HepG2 (cell line): Measurements from ENCODE around the gene CDC42BPG.

Source experiments
- HDAC2 ChIP-seq: sonication (generic); formaldehyde crosslinking; IDR thresholded peaks from 2 replicates; pipeline ENCODE4 v1.4.0; 2020; ENCODE audit warnings: missing genetic modification reagents
- SMAD9 ChIP-seq: sonication (generic); formaldehyde crosslinking; IDR thresholded peaks from 2 replicates; pipeline ENCODE4 v1.5.1; 2020; ENCODE audit warnings: mild to moderate bottlenecking, missing genetic modification reagents
- ZNF547 ChIP-seq: sonication (generic); formaldehyde crosslinking; IDR thresholded peaks from 2 replicates; pipeline ENCODE4 v1.5.1; 2020; ENCODE audit warnings: mild to moderate bottlenecking, missing genetic modification reagents
- TF ChIP-seq, protein P1 (sequence below): IDR thresholded peaks from 2 replicates; pipeline ENCODE4 v1.6.1; 2016; ENCODE audit warnings: low read depth, missing genetic modification reagents, missing compliant biosample characterization
- TF ChIP-seq, protein P2 (sequence below): sonication (generic); formaldehyde crosslinking; IDR thresholded peaks from 2 replicates; pipeline ENCODE4 v1.5.0; 2020; ENCODE audit warnings: mild to moderate bottlenecking, missing genetic modification reagents, moderate library complexity

DNA sequence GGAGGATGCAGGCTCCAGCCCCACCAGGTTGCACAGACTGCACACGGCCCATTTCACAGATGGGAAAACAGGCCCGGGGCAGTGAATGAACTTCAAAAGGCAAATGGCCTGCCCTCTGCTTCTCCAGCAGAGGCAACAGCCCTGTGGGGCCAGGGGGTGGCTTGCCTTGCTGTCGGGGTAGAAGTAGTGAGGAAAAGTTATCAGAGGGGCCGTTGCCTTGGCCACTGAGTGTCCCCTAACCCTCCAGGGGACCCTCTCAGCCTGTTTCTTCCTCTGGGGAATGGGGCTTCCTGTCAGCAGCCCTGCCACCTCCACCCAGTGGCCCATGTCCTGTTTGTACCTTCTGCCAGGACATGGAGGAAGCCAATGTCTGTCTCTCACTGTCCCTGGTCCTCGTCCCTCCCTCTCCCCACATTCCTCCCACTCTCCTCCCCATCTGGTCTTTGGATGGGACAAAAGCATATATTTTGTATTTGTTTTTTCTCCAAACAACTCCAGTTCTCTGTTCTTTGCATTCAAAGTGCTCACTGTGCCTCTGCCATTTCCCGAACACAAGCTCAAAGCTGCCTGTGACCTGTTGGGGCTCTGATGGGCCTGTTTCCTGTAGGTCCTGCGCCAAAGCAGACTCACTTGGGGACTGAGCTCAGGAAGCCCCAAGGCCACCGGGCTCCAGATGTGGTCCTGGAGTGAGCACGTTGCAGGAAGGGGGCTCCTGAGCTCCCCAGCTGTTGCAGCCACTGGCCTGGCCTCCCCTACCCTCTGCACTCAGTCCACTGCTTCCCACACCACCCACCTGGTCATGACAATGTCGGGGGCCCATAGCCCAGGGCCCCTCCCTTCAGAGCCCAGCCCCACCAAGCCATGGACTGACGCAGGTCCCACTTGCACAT, 50.9 kb downstream of the CDC42BPG start:
- TF ChIP-seq, protein P1, sequence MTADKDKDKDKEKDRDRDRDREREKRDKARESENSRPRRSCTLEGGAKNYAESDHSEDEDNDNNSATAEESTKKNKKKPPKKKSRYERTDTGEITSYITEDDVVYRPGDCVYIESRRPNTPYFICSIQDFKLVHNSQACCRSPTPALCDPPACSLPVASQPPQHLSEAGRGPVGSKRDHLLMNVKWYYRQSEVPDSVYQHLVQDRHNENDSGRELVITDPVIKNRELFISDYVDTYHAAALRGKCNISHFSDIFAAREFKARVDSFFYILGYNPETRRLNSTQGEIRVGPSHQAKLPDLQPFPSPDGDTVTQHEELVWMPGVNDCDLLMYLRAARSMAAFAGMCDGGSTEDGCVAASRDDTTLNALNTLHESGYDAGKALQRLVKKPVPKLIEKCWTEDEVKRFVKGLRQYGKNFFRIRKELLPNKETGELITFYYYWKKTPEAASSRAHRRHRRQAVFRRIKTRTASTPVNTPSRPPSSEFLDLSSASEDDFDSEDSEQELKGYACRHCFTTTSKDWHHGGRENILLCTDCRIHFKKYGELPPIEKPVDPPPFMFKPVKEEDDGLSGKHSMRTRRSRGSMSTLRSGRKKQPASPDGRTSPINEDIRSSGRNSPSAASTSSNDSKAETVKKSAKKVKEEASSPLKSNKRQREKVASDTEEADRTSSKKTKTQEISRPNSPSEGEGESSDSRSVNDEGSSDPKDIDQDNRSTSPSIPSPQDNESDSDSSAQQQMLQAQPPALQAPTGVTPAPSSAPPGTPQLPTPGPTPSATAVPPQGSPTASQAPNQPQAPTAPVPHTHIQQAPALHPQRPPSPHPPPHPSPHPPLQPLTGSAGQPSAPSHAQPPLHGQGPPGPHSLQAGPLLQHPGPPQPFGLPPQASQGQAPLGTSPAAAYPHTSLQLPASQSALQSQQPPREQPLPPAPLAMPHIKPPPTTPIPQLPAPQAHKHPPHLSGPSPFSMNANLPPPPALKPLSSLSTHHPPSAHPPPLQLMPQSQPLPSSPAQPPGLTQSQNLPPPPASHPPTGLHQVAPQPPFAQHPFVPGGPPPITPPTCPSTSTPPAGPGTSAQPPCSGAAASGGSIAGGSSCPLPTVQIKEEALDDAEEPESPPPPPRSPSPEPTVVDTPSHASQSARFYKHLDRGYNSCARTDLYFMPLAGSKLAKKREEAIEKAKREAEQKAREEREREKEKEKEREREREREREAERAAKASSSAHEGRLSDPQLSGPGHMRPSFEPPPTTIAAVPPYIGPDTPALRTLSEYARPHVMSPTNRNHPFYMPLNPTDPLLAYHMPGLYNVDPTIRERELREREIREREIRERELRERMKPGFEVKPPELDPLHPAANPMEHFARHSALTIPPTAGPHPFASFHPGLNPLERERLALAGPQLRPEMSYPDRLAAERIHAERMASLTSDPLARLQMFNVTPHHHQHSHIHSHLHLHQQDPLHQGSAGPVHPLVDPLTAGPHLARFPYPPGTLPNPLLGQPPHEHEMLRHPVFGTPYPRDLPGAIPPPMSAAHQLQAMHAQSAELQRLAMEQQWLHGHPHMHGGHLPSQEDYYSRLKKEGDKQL: no peak
- TF ChIP-seq HDAC2 (CRISPR knock-in tag): no peak
- no peak for TF ChIP-seq ZNF547 (CRISPR knock-in tag)
- no peak for TF ChIP-seq SMAD9 (CRISPR knock-in tag)
- TF ChIP-seq, protein P2, sequence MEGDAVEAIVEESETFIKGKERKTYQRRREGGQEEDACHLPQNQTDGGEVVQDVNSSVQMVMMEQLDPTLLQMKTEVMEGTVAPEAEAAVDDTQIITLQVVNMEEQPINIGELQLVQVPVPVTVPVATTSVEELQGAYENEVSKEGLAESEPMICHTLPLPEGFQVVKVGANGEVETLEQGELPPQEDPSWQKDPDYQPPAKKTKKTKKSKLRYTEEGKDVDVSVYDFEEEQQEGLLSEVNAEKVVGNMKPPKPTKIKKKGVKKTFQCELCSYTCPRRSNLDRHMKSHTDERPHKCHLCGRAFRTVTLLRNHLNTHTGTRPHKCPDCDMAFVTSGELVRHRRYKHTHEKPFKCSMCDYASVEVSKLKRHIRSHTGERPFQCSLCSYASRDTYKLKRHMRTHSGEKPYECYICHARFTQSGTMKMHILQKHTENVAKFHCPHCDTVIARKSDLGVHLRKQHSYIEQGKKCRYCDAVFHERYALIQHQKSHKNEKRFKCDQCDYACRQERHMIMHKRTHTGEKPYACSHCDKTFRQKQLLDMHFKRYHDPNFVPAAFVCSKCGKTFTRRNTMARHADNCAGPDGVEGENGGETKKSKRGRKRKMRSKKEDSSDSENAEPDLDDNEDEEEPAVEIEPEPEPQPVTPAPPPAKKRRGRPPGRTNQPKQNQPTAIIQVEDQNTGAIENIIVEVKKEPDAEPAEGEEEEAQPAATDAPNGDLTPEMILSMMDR (CRISPR knock-in tag): no peak
